HG03139 (cell line): Measurements from ENCODE around the gene IL36G.

Source experiments
- ATAC-seq: cut with Tn5 transposase; IDR thresholded peaks from one replicate; pipeline ENCODE4 v1.9.1; 2021; ENCODE audit not compliant: unreplicated experiment

Gene IL36G

GRCh38 chr2:113015655-113016054, 37.8 kb downstream of the IL36G start:
- ATAC-seq, result no peak

GRCh38 chr2:113018509-113018908, 40.7 kb downstream of the IL36G start:
- ATAC-seq, result no peak

- no peak for ATAC-seq
Observed at GRCh38 chr2:113021312-113021711, 43.5 kb downstream of the IL36G start.

- no peak for ATAC-seq
Observed at GRCh38 chr2:113024764-113025163, 47.0 kb downstream of the IL36G start.

GRCh38 chr2:113025737-113026136, 47.9 kb downstream of the IL36G start:
- no peak for ATAC-seq

GRCh38 chr2:113027691-113028090, 49.9 kb downstream of the IL36G start:
- ATAC-seq, result no peak

GRCh38 chr2:113028112-113028511, 50.3 kb downstream of the IL36G start:
- no peak for ATAC-seq

- no peak for ATAC-seq
Observed at GRCh38 chr2:113032737-113033136, 54.9 kb downstream of the IL36G start.

GRCh38 chr2:113034016-113034415, 56.2 kb downstream of the IL36G start:
- ATAC-seq, result no peak
